Gastrocnemius medialis (tissue), 4 donors: ENCODE data around the gene DOC2A.

Experiments
- CTCF ChIP-seq, 5 experiments: fragments of 450-650 bp in 3 of 5; fragments of 200-600 bp in 2 of 5; sonication (generic) in 2 of 5; IDR thresholded peaks in 4 of 5; conservative IDR thresholded peaks in 1 of 5; 1 replicate in 4 of 5; 2 replicates in 1 of 5; pipeline ENCODE4 v1.5.1; 2016 to 2019; ENCODE audit warnings: antibody characterized with exemption in 5 of 5, mild to moderate bottlenecking in 3 of 5, moderate library complexity in 3 of 5
- POLR2A ChIP-seq, 2 donors: fragments of 450-650 bp; IDR thresholded peaks; one replicate each; pipeline ENCODE4 v1.6.1; 2017; ENCODE audit warnings: antibody characterized with exemption in 2 of 2, mild to moderate bottlenecking in 2 of 2, moderate library complexity in 2 of 2

DNA sequence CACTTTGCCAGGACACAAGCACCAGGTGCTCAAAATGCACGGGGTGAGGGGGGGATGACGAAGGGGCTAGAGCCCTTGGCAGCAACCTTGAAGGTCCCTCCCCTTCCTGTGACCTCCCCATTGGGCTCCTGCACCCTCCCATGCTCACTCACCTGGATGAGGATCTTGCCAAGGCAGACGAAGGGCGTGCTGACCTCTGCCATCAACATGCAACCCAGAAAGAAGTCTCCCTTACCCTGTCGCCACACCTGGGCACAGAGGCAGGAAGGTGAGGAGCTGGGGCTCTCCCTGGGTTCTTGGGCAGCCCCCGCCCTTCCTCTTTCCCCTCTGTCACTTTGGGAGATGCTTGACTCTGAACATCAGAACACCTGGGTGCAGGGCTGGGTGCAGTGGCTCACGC lies 14.7 kb upstream of the DOC2A start:
- TF ChIP-seq CTCF (IDR thresholded peaks at IDR 0.05 in 4 of 5, conservative IDR thresholded peaks at IDR 0.05 in 1 of 5) = no peak
- no peak for TF ChIP-seq POLR2A (IDR thresholded peaks at IDR 0.05)
